H9 (cell line): ENCODE data around the gene CAVIN3. TPM values are rescaled to one million over a fixed set of nuclear protein-coding genes. Genes with fewer than 3 reads are reported as not detected.

Experiments used
- DNase-seq: peaks from one replicate; pipeline ENCODE4 v3.0.0-alpha.2; 2017
- H2AFZ ChIP-seq: one replicate; pipeline ENCODE4 v1.6.1; 2013; ENCODE audit warnings: mild to moderate bottlenecking, low read length, control low read depth, moderate library complexity
- H2AK5ac ChIP-seq: 2 replicates; pipeline ENCODE4 v1.6.1; 2013; ENCODE audit warnings: low read length, control low read depth, mixed read lengths; ENCODE audit not compliant: insufficient read length
- H2BK120ac ChIP-seq: one replicate; pipeline ENCODE4 v1.6.1; 2013; ENCODE audit warnings: low read depth, mild to moderate bottlenecking, low read length, control low read depth, inconsistent platforms; ENCODE audit not compliant: poor library complexity, severe bottlenecking
- H2BK12ac ChIP-seq: 2 replicates; pipeline ENCODE4 v1.6.1; 2013; ENCODE audit warnings: low read length, control low read depth, mixed read lengths, low read depth; ENCODE audit not compliant: insufficient read length
- H2BK15ac ChIP-seq: 2 replicates; pipeline ENCODE4 v1.6.1; 2013; ENCODE audit warnings: low read depth, low read length, control low read depth
- H2BK20ac ChIP-seq: one replicate; pipeline ENCODE4 v1.6.1; 2013; ENCODE audit warnings: low read depth, mild to moderate bottlenecking, low read length, control low read depth, inconsistent platforms; ENCODE audit not compliant: poor library complexity, severe bottlenecking
- H2BK5ac ChIP-seq: 2 replicates; pipeline ENCODE4 v1.6.1; 2013; ENCODE audit warnings: low read length, control low read depth, mixed read lengths; ENCODE audit not compliant: insufficient read length
- H3K14ac ChIP-seq: 2 replicates; pipeline ENCODE4 v1.6.1; 2013; ENCODE audit warnings: low read length, control low read depth; ENCODE audit not compliant: insufficient read depth
- H3K18ac ChIP-seq: 2 replicates; pipeline ENCODE4 v1.6.1; 2013; ENCODE audit warnings: low read depth, mild to moderate bottlenecking, mixed read lengths, low read length, control low read depth; ENCODE audit not compliant: insufficient read length
- H3K23ac ChIP-seq: 2 replicates; pipeline ENCODE4 v1.6.1; 2013; ENCODE audit warnings: low read length, control low read depth, mixed read lengths, low read depth; ENCODE audit not compliant: insufficient read length
- H3K23me2 ChIP-seq: 2 replicates; pipeline ENCODE4 v1.6.1; 2013; ENCODE audit warnings: low read depth, mild to moderate bottlenecking, mixed read lengths, low read length, control low read depth; ENCODE audit not compliant: insufficient read length, poor library complexity, severe bottlenecking
- H3K27ac ChIP-seq: 2 replicates; pipeline ENCODE4 v1.5.1; 2013; ENCODE audit warnings: low read length, control low read depth, mixed read lengths, low read depth; ENCODE audit not compliant: insufficient read length
- H3K27me3 ChIP-seq: 2 replicates; pipeline ENCODE4 v1.6.1; 2013; ENCODE audit warnings: low read length, control low read depth, inconsistent platforms; ENCODE audit not compliant: insufficient read depth
- H3K4ac ChIP-seq: 2 replicates; pipeline ENCODE4 v1.6.1; 2013; ENCODE audit warnings: low read depth, mild to moderate bottlenecking, control low read depth, inconsistent platforms, low read length, moderate library complexity
- H3K4me1 ChIP-seq: 2 replicates; pipeline ENCODE4 v1.6.1; 2013; ENCODE audit warnings: low read length, control low read depth, inconsistent platforms; ENCODE audit not compliant: insufficient read depth
- H3K4me2 ChIP-seq: 2 replicates; pipeline ENCODE4 v1.6.1; 2013; ENCODE audit warnings: low read length, control low read depth, mixed read lengths; ENCODE audit not compliant: insufficient read length, insufficient read depth
- H3K56ac ChIP-seq: 2 replicates; pipeline ENCODE4 v1.6.1; 2013; ENCODE audit warnings: low read depth, mild to moderate bottlenecking, mixed read lengths, low read length, control low read depth; ENCODE audit not compliant: insufficient read length
- H3K79me1 ChIP-seq: 2 replicates; pipeline ENCODE4 v1.6.1; 2013; ENCODE audit warnings: low read depth, mild to moderate bottlenecking, moderate library complexity, low read length, control low read depth, inconsistent platforms; ENCODE audit not compliant: insufficient read depth, poor library complexity, severe bottlenecking
- H3K79me2 ChIP-seq: 2 replicates; pipeline ENCODE4 v1.6.1; 2013; ENCODE audit warnings: low read length, control low read depth, inconsistent platforms; ENCODE audit not compliant: insufficient read depth
- H3K9ac ChIP-seq: 2 replicates; pipeline ENCODE4 v1.6.1; 2013; ENCODE audit warnings: low read length, control low read depth, mixed read lengths; ENCODE audit not compliant: insufficient read length; ENCODE audit errors: extremely low read depth
- H3K9me3 ChIP-seq: one replicate; pipeline ENCODE4 v1.6.1; 2013; ENCODE audit warnings: low read depth, low read length, inconsistent platforms; ENCODE audit not compliant: control insufficient read depth
- H3T11ph ChIP-seq: one replicate; pipeline ENCODE4 v1.6.1; 2013; ENCODE audit warnings: mild to moderate bottlenecking, low read length, control low read depth, inconsistent platforms
- H4K20me1 ChIP-seq: one replicate; pipeline ENCODE4 v1.6.1; 2013; ENCODE audit not compliant: control insufficient read depth, insufficient read length, insufficient read depth
- H4K5ac ChIP-seq: 2 replicates; pipeline ENCODE4 v1.6.1; 2013; ENCODE audit warnings: low read depth, mild to moderate bottlenecking, mixed read lengths, low read length, control low read depth; ENCODE audit not compliant: insufficient read length
- H4K8ac ChIP-seq: replicated peaks from 2 replicates; pipeline ENCODE4 v1.6.1; 2013; ENCODE audit warnings: low read length, control low read depth, mixed read lengths, low read depth; ENCODE audit not compliant: insufficient read length
- H4K91ac ChIP-seq: 2 replicates; pipeline ENCODE4 v1.6.1; 2013; ENCODE audit warnings: low read depth, mild to moderate bottlenecking, moderate library complexity, mixed read lengths, low read length, control low read depth; ENCODE audit not compliant: insufficient read length
- H3K27ac Mint-ChIP-seq, 3 experiments: 2 replicates in 2 of 3; 3 replicates in 1 of 3; pipeline ENCODE4 v1.8.0; 2020 to 2021; ENCODE audit warnings: mixed read lengths in 3 of 3, mild to moderate bottlenecking in 1 of 3, moderate library complexity in 1 of 3
- H3K27me3 Mint-ChIP-seq: 2 replicates; pipeline ENCODE4 v1.8.0; 2021; ENCODE audit warnings: low read depth, mild to moderate bottlenecking, moderate library complexity, mixed read lengths
- H3K36me3 Mint-ChIP-seq, 3 experiments: 2 replicates in 2 of 3; 3 replicates in 1 of 3; pipeline ENCODE4 v1.8.0; 2020 to 2021; ENCODE audit warnings: low read depth in 3 of 3, mixed read lengths in 3 of 3; ENCODE audit not compliant: insufficient read depth in 1 of 3
- H3K4me1 Mint-ChIP-seq, 2 experiments: 2 replicates each; pipeline ENCODE4 v1.8.0; 2020; ENCODE audit warnings: mixed read lengths in 2 of 2
- H3K4me3 Mint-ChIP-seq, 2 experiments: 2 replicates in 1 of 2; 3 replicates in 1 of 2; pipeline ENCODE4 v1.8.0; 2020 to 2021; ENCODE audit warnings: mild to moderate bottlenecking in 2 of 2, mixed read lengths in 2 of 2, moderate library complexity in 1 of 2
- H3K9me3 Mint-ChIP-seq, 2 experiments: 2 replicates in 1 of 2; 3 replicates in 1 of 2; pipeline ENCODE4 v1.8.0; 2020; ENCODE audit warnings: mild to moderate bottlenecking in 2 of 2, mixed read lengths in 2 of 2, moderate library complexity in 1 of 2
- CTCF ChIP-seq: fragments of 200-600 bp; sonication (generic); conservative IDR thresholded peaks from 3 replicates; pipeline ENCODE4 v1.8.0; 2021; ENCODE audit warnings: antibody characterized with exemption, mild to moderate bottlenecking
- WGBS: extraction: QIAGEN DNeasy Blood & Tissue Kit; methylation state at CpG from one replicate; pipeline ENCODE4 v1.1.7; 2013; ENCODE audit warnings: missing lambda C conversion rate, low lambda C conversion rate, mixed read lengths; ENCODE audit not compliant: insufficient read length; ENCODE audit errors: extremely low coverage; 5-methylcytosine and 5-hydroxymethylcytosine counted together
- total RNA-seq: library from RNA; stranded (reverse); gene quantifications from 2 replicates; pipeline ENCODE4 v1.2.1, GENCODE V29; 2021

Gene CAVIN3
- total RNA-seq, 1 experiment from 2014 or later = 60.0 TPM

GRCh38 chr11:6285019-6285418, 35.3 kb downstream of the CAVIN3 start:
- no peak overlapping the region for H3K14ac ChIP-seq
- no peaks in the 10 kb centered on the region for H3K79me2 ChIP-seq
- Mint-ChIP-seq H3K9me3 (no peaks in the 10 kb centered on the region; a peak in 1 of 5 replicates), H3K27ac (no peak overlapping the region; a peak in 1 of 7 replicates), H3K36me3 (no peaks in the 10 kb centered on the region), H3K4me1 (peaks cover 35 to 40% of the 10 kb centered on the region in 2 experiments), H3K27me3 (peaks cover 98% of the 10 kb centered on the region), H3K4me3 (no peak overlapping the region)
- no peak overlapping the region for H2BK12ac ChIP-seq
- no peaks in the 10 kb centered on the region for H3K23me2 ChIP-seq
- no peak for TF ChIP-seq CTCF
- peaks cover 16% of the 10 kb centered on the region; the same call in 1 of the 2 replicates for H3K27me3 ChIP-seq
- H3K9ac ChIP-seq = no peak overlapping the region
- no peak overlapping the region for H3K4ac ChIP-seq
- no peak overlapping the region for H3K18ac ChIP-seq
- no peak overlapping the region for H4K8ac ChIP-seq
- no peak overlapping the region for H3K56ac ChIP-seq
- no peak overlapping the region for H3K27ac ChIP-seq
- H4K20me1 ChIP-seq = no peaks in the 10 kb centered on the region
- no peak overlapping the region for H4K91ac ChIP-seq
- no peak overlapping the region for H2BK20ac ChIP-seq
- H2BK5ac ChIP-seq = no peak overlapping the region
- no CpG with 5 or more reads among the region's 4 CpGs for WGBS
- no peaks in the 10 kb centered on the region for H3K79me1 ChIP-seq
- H2AFZ ChIP-seq = no peak overlapping the region
- no peak overlapping the region for H4K5ac ChIP-seq
- H2AK5ac ChIP-seq = no peak overlapping the region
- DNase-seq = no peak
- H3K9me3 ChIP-seq = no peaks in the 10 kb centered on the region
- H3K4me2 ChIP-seq = no peak overlapping the region
- peaks cover 3% of the 10 kb centered on the region; the same call in 1 of the 2 replicates for H3K4me1 ChIP-seq
- no peak overlapping the region for H3K23ac ChIP-seq
- no peak overlapping the region for H2BK15ac ChIP-seq
- H3T11ph ChIP-seq = no peak overlapping the region
- H2BK120ac ChIP-seq = no peak overlapping the region
